ENCODE measurements around the gene HDGF.

GRCh38 chr1:156700736-156701531, 50.5 kb downstream of the HDGF start:
- TF ChIP-seq CTCF (IDR thresholded peaks at IDR 0.05) (no peak), POLR2A (IDR thresholded peaks at IDR 0.05) (no peak)
